ENCODE measurements around the gene ARMC8. TPM values are rescaled to one million over a fixed set of nuclear protein-coding genes. Genes with fewer than 3 reads are reported as not detected.

Gene ARMC8
- total RNA-seq, 1 experiment from 2014 or later = 85.4 TPM

DNA sequence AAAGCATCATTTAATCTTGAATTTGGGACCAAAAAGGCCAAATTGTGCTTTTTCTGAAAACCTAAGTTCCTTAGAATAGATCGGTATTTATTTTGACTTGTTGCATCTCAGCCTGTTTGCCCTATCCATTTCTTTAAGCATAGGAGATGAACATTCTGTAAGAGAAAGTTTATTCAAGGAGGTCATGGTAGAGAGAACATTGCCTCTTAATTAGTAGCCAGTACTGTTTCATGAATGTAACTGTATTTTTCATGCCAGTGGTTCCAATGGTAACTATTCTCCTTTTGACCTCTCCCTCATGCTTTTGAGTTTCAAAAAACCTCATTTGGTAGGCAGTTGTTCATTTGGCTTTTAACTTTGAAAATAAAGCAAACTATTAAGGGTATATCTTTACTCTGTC, 55.4 kb downstream of the ARMC8 start:
- no peak for DNase-seq (ENCODE audit: low read depth)

DNA sequence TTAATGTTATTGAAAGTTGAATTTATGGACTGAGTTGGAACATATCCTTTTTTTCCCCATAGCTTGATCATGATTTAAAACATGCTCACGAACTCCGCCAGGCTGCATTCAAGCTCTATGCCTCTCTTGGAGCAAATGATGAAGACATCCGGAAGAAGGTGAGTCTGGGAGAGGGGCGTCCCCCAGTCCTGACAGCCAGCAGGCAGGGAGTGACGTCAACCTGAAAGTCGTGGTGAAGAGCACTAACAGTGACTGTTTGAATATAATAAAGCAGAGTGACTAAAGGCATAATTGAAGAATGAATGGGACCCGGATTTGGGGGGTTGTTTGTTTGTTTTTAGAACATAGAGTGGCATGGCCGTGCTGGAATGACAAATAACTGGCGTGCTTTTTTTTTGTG, 57.9 kb downstream of the ARMC8 start:
- no peak for DNase-seq (ENCODE audit: low read depth)

DNA sequence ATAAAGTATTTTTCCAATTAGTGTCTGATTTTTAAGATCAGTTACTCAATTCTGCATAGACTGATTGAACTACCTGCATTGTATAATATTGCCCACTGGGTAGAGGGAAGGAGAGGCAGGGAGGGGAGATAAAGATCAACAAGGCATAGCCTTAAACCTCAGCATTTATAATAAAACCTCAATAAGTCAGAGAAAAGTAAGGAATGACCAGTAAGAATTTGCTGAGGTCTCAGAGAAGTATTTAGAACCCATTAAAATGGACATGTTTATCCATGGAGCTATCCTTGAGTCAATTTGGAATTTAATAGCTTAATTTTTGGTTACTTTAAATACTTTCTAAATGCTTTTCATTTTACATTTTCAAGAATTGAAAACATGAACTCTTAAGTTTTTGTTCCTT, 62.5 kb downstream of the ARMC8 start:
- no peak for DNase-seq (ENCODE audit: low read depth)

DNA sequence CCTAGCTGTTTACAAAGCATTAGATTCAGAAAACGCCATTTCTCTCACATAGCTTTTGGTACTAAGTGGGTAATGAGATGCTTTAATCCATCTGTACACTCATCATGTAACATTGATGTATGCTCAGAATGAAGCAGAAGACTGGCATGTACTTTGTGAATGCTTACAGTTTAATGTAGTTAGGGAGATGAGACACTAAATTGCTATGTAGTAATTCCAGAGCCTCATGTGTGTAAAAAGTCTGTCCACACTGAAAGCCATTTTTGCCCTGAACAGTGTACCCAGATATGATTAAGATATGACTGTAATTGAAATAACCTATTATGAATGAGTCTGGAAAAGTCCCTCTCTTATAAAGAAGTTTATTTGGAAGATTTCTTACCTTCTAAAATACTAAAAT, 66.5 kb downstream of the ARMC8 start:
- no peak for DNase-seq (ENCODE audit: low read depth)

GRCh38 chr3:138254216-138254615, 67.1 kb downstream of the ARMC8 start:
- no peak for DNase-seq (ENCODE audit: low read depth)

GRCh38 chr3:138256022-138256421, 68.9 kb downstream of the ARMC8 start:
- peak; percentile 50 for DNase-seq (ENCODE audit: low read depth)

DNA sequence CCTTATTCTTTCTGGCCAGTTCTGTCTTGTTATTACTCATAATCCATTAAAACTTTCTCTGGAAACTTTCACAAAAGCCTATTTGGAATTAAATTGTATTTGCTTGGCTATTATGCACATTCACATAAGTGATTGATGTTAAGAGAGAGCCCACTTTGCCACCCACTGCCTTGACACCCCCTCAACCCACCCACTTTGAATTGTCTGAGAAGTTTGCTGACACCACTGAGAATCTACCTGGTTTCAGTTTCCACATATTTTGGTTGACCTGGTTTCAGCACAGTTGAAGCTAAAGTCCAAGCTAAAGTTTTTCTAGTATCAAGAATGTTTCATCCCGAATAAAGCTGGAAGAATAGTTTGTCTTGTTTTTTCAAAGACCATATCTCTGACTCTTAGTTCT, 70.9 kb downstream of the ARMC8 start:
- DNase-seq (ENCODE audit: low read depth) = no peak

DNA sequence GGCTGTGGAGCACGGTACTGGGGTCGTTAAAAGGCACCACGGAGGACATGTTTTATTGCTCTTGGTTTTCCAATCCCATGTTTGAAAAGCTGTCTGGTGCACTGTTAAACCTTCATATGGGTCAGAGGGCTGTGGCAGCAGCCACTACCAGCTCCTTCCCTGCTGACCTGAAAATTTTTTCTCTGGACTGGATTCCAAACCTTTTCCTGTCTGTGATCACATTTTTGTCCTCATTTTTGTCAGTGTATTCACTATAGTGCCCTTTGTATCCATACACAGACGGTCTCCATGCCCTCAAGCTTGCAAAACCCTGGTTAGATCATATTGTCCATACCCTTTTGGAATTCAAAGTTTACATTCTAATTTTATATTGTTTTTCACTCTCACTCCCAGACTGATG, 72.0 kb downstream of the ARMC8 start:
- DNase-seq (ENCODE audit: low read depth) = no peak

DNA sequence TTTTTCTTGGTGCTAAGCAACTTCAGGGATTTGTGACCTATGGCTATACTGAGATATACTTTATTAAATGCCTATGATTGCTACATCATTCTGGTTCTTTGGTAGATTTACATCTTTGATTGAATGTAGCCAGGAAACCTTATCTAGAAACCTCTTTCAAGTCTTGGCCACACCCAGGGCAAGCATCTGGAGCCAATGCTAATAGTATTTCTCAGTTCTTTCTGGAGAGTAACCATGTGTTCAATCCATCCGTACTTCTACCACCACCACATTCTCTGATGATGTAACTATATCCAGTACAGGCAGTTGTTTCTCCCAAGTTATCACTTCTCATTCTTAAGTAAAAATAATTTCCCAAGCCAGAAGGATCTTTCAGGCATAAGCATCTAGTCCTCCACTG, 73.5 kb downstream of the ARMC8 start:
- no peak for DNase-seq (ENCODE audit: low read depth)

GRCh38 chr3:138263104-138263503, 76.0 kb downstream of the ARMC8 start:
- no peak for DNase-seq (ENCODE audit: low read depth)

- no peak for DNase-seq (ENCODE audit: low read depth)
Observed at GRCh38 chr3:138265745-138266144, 78.6 kb downstream of the ARMC8 start.

DNA sequence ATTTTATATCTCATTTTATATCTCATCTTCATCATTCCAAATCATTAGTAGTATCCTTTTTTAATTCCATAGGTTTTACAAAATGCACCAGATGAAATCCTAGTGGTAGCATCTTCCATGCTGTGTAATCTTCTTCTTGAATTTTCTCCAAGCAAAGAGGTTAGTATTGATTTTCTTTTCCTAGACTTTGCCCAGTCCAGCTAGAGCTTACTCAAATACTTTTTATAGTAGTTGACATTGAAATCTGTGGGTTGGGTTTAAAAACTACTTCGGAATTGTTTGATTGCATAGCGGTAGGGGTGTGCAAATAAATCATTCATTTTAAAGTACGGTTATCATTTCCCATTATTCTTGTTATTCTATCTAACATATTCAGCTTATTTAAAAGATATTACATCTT, 80.0 kb downstream of the ARMC8 start:
- no peak for DNase-seq (ENCODE audit: low read depth)

GRCh38 chr3:138270245-138270644, 83.1 kb downstream of the ARMC8 start:
- DNase-seq (ENCODE audit: low read depth) = no peak

DNA sequence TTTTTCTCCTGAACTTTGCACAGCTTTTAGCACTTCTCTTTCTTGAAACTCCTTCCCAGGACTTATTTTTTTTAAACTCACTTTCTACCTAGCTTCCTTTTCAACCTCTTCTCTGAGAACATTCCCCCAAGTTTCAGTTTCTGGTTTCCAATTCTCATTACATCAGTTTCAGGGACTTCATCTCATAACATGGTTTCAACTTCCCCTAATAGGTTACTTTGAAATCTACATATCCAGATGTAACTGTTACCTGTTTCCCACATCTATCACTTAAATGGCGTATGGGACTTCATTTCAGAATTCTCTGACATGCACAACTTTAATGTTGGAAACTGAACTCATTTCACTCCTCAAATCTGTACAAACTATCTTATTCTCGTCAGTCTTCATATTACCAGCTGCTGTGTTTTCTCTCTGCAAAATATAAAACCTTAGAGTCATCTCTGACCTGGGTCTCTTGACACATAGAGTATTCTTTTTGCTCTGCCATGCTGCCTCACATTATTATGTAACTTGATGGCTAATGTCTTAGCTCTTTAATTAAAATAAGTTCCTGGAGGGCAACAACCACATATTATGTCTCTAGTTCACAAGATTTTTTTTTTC, 84.2 kb downstream of the ARMC8 start:
- DNase-seq (ENCODE audit: low read depth) = no peak

DNA sequence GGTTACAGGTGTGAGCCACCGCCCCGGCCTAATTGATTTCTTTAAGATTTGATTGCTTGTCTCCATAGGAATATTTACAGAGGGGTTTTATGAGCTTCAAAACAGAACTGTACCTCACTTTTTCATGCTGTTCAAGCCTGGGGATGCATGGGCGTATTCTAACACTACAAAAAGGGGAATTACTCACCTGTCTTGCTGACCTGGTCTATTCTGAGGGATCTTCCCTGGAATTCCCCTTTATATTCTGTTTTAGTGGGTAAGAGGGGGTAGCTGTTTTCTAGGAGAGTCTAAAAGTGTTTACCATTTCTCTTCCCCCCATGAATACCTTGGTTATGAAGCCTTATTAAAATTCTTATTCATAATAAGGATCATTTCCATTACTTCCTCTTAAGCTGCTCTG, 94.5 kb downstream of the ARMC8 start:
- no peak for DNase-seq (ENCODE audit: low read depth)

GRCh38 chr3:138282836-138283235, 95.7 kb downstream of the ARMC8 start:
- no peak for DNase-seq (ENCODE audit: low read depth)

GRCh38 chr3:138284079-138284478, 97.0 kb downstream of the ARMC8 start:
- DNase-seq (ENCODE audit: low read depth) = no peak

DNA sequence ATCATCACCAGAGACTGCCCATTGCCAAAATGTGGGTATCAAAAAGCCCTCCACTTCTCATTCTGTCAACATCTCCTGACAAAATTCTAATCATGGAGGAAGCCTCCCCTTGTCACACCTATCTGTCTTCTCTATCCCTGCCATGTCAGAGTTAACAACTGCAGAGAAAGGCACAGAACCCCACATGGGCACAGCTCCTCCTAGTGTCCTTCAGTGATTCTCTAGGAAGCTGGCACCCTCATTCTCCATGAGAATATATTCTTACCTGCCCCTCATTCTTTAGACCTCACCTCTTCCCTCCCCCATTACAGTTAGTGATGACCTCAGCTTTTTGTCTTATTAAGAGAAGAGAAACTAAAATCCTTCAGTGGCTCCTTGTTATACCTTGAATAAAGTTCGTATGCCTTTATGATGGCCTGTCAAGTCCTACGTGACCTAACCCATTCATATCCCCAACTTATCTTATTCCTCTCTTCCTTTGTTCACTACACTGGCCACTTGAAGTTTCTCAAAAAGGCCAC, 97.9 kb downstream of the ARMC8 start:
- DNase-seq (ENCODE audit: low read depth) = no peak

DNA sequence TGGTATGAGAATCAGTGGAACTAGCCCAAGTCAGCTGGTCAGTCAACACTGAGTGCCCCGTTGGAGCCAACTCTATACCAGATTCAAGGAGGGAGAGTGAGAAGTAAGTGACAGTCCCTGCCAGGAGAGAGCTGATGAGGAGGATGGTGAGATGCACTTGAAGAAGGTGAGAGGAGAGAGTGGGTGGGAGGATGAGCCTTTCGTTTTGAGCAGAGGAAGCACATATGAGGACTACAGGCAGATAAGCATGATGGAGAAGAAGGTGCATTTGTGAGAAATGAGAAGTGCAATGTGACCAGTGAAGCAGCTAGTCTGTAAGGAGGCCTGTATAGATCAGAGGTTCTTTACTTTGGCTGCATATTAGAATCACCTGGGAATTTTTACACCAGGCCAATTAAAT, 102.2 kb downstream of the ARMC8 start:
- no peak for DNase-seq (ENCODE audit: low read depth)

GRCh38 chr3:138289701-138290100, 102.6 kb downstream of the ARMC8 start:
- DNase-seq (ENCODE audit: low read depth) = no peak

DNA sequence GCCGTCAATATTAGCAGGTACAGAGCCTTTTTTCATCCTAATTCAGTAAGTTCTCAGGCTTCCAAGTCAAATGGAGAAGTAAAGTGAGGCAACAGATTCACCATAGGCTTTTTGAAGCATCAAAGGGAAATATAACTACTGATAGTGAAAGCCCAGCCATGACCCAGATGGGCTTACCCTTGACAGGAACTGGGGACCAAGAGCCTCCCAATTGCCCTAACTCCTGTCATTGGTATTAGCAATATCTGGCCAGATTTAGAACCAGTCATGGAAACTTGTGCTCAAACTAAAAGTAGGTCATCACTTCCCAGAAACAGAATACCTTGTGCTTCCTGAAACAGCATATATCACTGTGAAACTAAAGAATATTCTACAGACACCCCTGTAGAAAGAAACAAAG, 109.5 kb downstream of the ARMC8 start:
- DNase-seq (ENCODE audit: low read depth) = no peak

DNA sequence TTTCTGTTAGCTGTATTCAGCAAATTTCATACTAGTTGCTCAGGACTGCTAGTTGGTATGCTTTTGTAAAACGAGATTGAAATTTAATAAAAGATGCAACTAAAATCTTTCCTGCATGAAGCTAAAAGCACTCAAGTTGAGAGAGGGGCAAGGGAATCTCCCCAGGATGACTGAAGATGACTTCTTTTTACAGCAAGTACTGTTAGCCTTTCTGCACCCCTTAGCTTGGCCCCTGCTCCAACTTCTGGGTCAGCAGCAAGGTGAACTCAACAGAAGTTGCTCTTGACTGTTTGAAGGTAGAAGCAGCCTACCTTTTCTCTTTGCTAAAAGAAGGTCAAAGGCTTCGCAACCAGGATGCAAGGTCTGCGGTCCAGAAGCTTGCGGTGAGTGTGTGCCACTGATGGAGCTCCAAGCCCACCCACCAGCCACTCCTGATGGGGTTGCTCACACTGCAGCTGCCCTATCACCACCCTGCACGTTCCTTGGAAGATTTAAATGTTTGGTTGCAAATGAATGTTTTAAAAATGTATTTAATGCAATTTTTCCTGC, 110.0 kb downstream of the ARMC8 start:
- no peak for DNase-seq (ENCODE audit: low read depth)

- DNase-seq (ENCODE audit: low read depth) = no peak
Observed at GRCh38 chr3:138297876-138298275, 110.8 kb downstream of the ARMC8 start.

GRCh38 chr3:138300647-138301046, 113.5 kb downstream of the ARMC8 start:
- DNase-seq (ENCODE audit: low read depth) = no peak
